GM13977 (cell line): ENCODE measurements around the gene PPCS.

Experiments used
- DNase-seq: peaks from one replicate; pipeline ENCODE4 v3.0.0; 2012; ENCODE audit warnings: low spot score
- CTCF ChIP-seq: IDR thresholded peaks from 2 replicates; pipeline ENCODE4 v1.5.1; 2012; ENCODE audit warnings: mild to moderate bottlenecking, control low read depth; ENCODE audit not compliant: insufficient read depth; ENCODE audit errors: extremely low read depth, missing control alignments
- in situ Hi-C: fragments of 300-500 bp; cut with MboI; formaldehyde crosslinking; loops from one replicate; pipeline ENCODE4 v1.12.0; 2022; ENCODE audit warnings: low sequenced_read_pairs, low pct_unique_long_range_greater_than_20kb, mixed read lengths, inconsistent platforms; ENCODE audit not compliant: unreplicated experiment

Gene PPCS

GRCh38 chr1:42420911-42421585, 35.3 kb upstream of the PPCS start:
- DNase-seq = no peak
- TF ChIP-seq CTCF = no peak
- in situ Hi-C loops = no loop called here

DNA sequence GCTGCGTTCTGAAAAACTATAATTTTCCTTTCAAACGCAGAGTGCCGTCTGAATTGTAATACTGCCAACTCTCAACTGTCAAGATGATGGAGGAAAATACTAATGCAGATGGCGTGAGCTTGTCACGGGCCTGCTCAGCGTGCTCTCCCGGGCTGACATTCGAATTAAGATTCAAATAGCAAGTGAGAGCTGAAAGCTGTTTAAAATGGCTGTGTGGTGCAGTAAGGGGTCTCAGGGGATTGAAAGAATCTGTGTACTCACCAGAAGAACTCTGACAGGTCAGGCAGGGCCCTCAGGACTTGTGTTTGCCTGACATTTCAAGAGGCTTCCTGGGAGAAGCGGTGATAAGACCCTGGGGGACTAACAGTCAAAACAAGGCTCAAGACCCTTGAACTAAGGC, 33.6 kb upstream of the PPCS start:
- no peak for DNase-seq
- in situ Hi-C loops = no loop called here
- TF ChIP-seq CTCF = no peak

DNA sequence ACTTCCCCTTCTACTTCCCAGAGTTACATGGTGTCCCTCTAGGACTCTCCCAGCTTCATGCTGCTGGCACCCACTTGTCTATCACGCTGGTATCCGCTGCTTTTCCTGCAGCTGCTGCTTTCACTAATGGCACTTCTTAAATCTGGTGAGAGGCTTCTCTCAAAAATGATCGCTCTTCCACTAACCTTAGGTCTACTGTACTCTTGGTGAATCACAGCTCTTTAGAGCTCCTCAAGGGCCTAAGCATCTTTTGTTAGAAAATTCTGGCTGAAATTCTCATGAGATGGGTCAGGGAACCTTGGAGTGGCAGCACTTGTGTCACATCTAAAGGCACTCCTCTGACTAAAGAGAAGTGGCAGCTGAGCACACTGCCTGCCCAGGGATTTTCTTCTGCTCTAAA, 32.7 kb upstream of the PPCS start:
- TF ChIP-seq CTCF = no peak
- DNase-seq = no peak
- in situ Hi-C loops = no loop called here

DNA sequence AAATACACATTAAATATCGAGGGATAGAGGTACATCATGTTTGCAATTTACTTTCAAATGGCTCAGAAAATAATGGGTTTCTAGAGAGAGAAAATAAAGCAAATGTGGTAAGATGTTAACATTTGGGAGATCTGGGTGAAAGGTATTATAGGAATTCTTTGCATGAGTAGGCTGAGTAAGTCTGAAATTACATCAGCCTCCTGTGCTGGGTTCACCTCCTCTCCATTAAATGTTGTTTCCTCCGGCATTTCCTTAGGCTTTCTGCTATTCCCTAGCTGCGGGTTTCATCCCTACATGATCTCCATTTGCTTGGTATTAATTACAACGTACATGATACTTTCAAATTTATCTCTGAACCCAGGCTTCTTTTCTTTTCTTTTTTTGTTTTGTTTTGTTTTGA, 32.1 kb upstream of the PPCS start:
- in situ Hi-C loops = no loop called here
- TF ChIP-seq CTCF = no peak
- no peak for DNase-seq

DNA sequence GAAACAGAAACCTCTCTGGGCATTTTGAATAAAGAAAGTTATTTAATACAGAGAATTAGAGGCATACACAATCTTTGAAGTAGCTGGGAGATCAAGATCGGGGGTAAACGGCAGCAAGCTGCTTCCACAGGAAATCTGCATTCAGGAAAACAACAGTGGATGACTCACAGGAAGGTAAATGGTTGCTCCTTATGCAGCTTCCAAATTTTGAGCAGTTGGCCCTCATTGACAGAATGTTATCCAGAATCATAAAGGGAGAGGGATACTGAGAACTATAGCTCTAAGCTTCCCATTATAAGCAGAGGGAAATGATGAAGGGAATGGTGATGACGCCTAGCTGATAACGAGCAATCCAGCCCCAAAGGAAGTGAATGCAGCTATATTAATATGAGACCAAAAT, 29.1 kb upstream of the PPCS start:
- in situ Hi-C loops = no loop called here
- TF ChIP-seq CTCF = no peak
- DNase-seq = no peak

- TF ChIP-seq CTCF = no peak
- in situ Hi-C loops = no loop called here
- DNase-seq = no peak
These were observed 26.7 kb upstream of the PPCS start for GRCh38 chr1:42429603-42430002.
